ENCODE results near the gene CAPZB.
"Not testable (repeated sequence)": the region's sequence is repeated elsewhere in the genome, so short reads cannot be mapped to it uniquely, and the experiment has no call there.

The CAPZB gene

GRCh38 chr1:19305880-19306279 is 179.5 kb downstream of the CAPZB start:
- DNase-seq: no peak

- DNase-seq: not testable (repeated sequence)
Measured at GRCh38 chr1:19304081-19304480, 181.3 kb downstream of the CAPZB start.

GRCh38 chr1:19300211-19300610 is 185.1 kb downstream of the CAPZB start:
- no peak for DNase-seq

GRCh38 chr1:19294638-19295037 is 190.7 kb downstream of the CAPZB start:
- no peak for DNase-seq

DNA sequence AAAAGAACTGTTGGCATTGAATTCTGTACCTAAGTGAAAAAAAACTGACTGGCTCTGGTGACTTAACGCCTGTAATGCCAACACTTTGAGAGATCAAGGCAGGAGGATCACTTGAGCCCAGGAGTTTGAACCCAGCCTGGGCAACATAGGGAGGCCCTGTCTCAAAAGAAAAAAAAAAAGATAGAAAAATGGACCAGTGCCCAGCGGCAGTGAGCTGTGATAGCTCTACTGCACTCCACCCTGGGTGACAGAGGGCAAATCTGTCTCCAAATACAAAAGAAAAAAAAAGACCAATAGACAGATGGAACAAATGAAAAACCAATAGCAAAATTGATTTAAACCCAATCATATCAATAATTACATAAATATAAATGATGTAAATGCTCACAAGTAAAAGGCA is 196.1 kb downstream of the CAPZB start:
- DNase-seq: no peak

All from NCI-H1694 (cell line).